Calu3 (cell line): ENCODE measurements around the gene GJA10. TPM values are rescaled to one million over a fixed set of nuclear protein-coding genes. Genes with fewer than 3 reads are reported as not detected.

Source experiments
- BruUV-seq: library from RNA; stranded (reverse); fragments of 400-500 nt; replicated peaks from 2 replicates; lab custom pipeline; 2021; lab: Mats Ljungman, UMichigan
- CTCF ChIA-PET: fragments of 300-600 bp; sonication (Branson Sonifier 250); formaldehyde crosslinking; loops from one replicate; lab custom pipeline; 2022; ENCODE audit warnings: antibody characterized with exemption; lab: Charles Lee
- DNase-seq: peaks from one replicate; pipeline ENCODE4 v3.0.0; 2022
- H3K27ac Mint-ChIP-seq: one replicate; pipeline ENCODE4 v1.8.0; 2022; ENCODE audit warnings: mixed read lengths; ENCODE audit not compliant: unreplicated experiment
- H3K27me3 Mint-ChIP-seq: one replicate; pipeline ENCODE4 v1.8.0; 2022; ENCODE audit warnings: mixed read lengths; ENCODE audit not compliant: unreplicated experiment
- H3K36me3 Mint-ChIP-seq: one replicate; pipeline ENCODE4 v1.8.0; 2022; ENCODE audit warnings: mild to moderate bottlenecking, moderate library complexity, mixed read lengths; ENCODE audit not compliant: insufficient read depth, unreplicated experiment
- H3K4me1 Mint-ChIP-seq: one replicate; pipeline ENCODE4 v1.8.0; 2022; ENCODE audit warnings: mild to moderate bottlenecking, low read depth, mixed read lengths; ENCODE audit not compliant: unreplicated experiment
- H3K4me3 Mint-ChIP-seq: one replicate; pipeline ENCODE4 v1.8.0; 2022; ENCODE audit warnings: mild to moderate bottlenecking, low read depth, moderate library complexity, mixed read lengths; ENCODE audit not compliant: unreplicated experiment
- H3K9me3 Mint-ChIP-seq: one replicate; pipeline ENCODE4 v1.8.0; 2022; ENCODE audit warnings: low read depth, mixed read lengths; ENCODE audit not compliant: unreplicated experiment
- CTCF ChIP-seq: fragments of 200-600 bp; IDR thresholded peaks from one replicate; pipeline ENCODE4 v1.8.0; 2022; ENCODE audit warnings: antibody characterized with exemption; ENCODE audit not compliant: unreplicated experiment
- intact Hi-C: fragments of 100-400 bp; cut with micrococcal nuclease; formaldehyde crosslinking; loops from one replicate; pipeline ENCODE4 v1.10.0; 2022; ENCODE audit not compliant: unreplicated experiment
- total RNA-seq: library from RNA; stranded (reverse); gene quantifications from 2 replicates; pipeline ENCODE4 v1.2.3, GENCODE V29; 2022

GJA10 gene
- total RNA-seq, 1 experiment from 2014 or later: not detected

GRCh38 chr6:89939144-89939543 is 44.9 kb downstream of the GJA10 start:
- intact Hi-C loops: no loop called here
- no peak overlapping the region for H3K4me3 Mint-ChIP-seq
- no TSS peak for BruUV-seq
- peaks cover 12% of the 10 kb centered on the region for H3K4me1 Mint-ChIP-seq
- peaks cover 11% of the 10 kb centered on the region for H3K27me3 Mint-ChIP-seq
- no peaks in the 10 kb centered on the region for H3K36me3 Mint-ChIP-seq
- no peak for DNase-seq
- no peak for TF ChIP-seq CTCF
- no peaks in the 10 kb centered on the region for H3K9me3 Mint-ChIP-seq
- no peak overlapping the region for H3K27ac Mint-ChIP-seq
- CTCF ChIA-PET: no interaction called here

GRCh38 chr6:89940225-89941027 is 46.2 kb downstream of the GJA10 start:
- BruUV-seq: no TSS peak
- Mint-ChIP-seq H3K4me3 (peak overlapping the region; percentile 12), H3K27ac (peak overlapping the region; percentile 27), H3K4me1 (peaks cover 12% of the 10 kb centered on the region), H3K36me3 (no peaks in the 10 kb centered on the region), H3K27me3 (peaks cover 21% of the 10 kb centered on the region), H3K9me3 (peaks cover 3% of the 10 kb centered on the region)
- peak; percentile 61 for TF ChIP-seq CTCF
- intact Hi-C loops: loop anchor here (1.0 to 10.0 kb wide), 3 partner anchors 244 to 539 kb away; no protein-coding TSS in a partner anchor
- peak; percentile 67 for DNase-seq
- CTCF ChIA-PET: interaction anchor here (0.5 to 2.3 kb wide), 26 partner anchors 9 to 945 kb away, joined by 3 to 68 read pairs (median 4); no protein-coding TSS in a partner anchor

- Mint-ChIP-seq H3K27ac (peak overlapping the region; percentile 27), H3K4me3 (peak overlapping the region; percentile 12), H3K4me1 (peaks cover 12% of the 10 kb centered on the region), H3K27me3 (peaks cover 21% of the 10 kb centered on the region), H3K9me3 (peaks cover 3% of the 10 kb centered on the region), H3K36me3 (no peaks in the 10 kb centered on the region)
- no peak for TF ChIP-seq CTCF
- peak; percentile 52 for DNase-seq
- intact Hi-C loops: loop anchor here (2.0 to 10.0 kb wide), 2 partner anchors 244 to 344 kb away; no protein-coding TSS in a partner anchor
- CTCF ChIA-PET: interaction anchor here (0.5 to 2.3 kb wide), 21 partner anchors 10 to 549 kb away, joined by 3 to 68 read pairs (median 4); no protein-coding TSS in a partner anchor
- BruUV-seq: no TSS peak
These were observed 46.9 kb downstream of the GJA10 start for GRCh38 chr6:89941031-89941762.

GRCh38 chr6:89941763-89942497 is 47.7 kb downstream of the GJA10 start:
- DNase-seq: no peak
- Mint-ChIP-seq H3K27ac (no peak overlapping the region), H3K9me3 (peaks cover 3% of the 10 kb centered on the region), H3K4me3 (no peak overlapping the region), H3K4me1 (peaks cover 12% of the 10 kb centered on the region), H3K36me3 (no peaks in the 10 kb centered on the region), H3K27me3 (peaks cover 14% of the 10 kb centered on the region)
- CTCF ChIA-PET: interaction anchor here (1.8 to 2.3 kb wide), 3 partner anchors 343 to 537 kb away, joined by 4 to 68 read pairs (median 14); no protein-coding TSS in a partner anchor
- no peak for TF ChIP-seq CTCF
- intact Hi-C loops: loop anchor here (2.0 to 10.0 kb wide), 2 partner anchors 243 to 343 kb away; no protein-coding TSS in a partner anchor
- BruUV-seq: no TSS peak
